Measurements from ENCODE around the gene PPP1R1C.

PPP1R1C gene

DNA sequence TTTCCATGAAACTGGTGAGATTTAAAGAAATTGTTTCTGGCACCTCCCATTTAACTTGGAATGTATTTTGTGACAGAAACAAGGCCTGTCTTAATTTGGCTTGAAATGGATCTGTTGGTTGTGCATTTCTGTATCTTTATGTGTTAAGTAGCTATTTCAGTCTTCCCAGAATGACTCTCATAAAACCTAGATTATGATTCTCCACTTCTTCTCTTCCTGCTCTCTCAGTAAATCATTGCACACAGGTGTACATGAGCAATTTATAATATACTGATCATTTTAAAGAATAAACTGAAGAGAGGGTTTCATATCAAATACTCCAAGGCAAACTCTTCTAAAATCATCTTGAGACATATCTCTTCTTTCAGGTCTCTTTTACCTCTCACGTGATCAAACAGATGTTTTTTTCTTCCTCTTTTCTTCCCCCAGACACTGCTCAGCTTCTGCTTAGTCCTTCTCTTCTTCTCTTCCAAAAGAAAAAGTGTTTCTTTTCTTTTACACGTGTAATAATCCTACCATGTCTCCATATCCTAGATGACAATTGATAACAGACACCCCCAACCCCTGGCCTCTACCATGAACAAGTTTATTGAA, 112.0 kb downstream of the PPP1R1C start:
- TF ChIP-seq ZFX (IDR thresholded peaks at IDR 0.05; ENCODE audit: borderline replicate concordance) = no peak
- TF ChIP-seq, protein P1, sequence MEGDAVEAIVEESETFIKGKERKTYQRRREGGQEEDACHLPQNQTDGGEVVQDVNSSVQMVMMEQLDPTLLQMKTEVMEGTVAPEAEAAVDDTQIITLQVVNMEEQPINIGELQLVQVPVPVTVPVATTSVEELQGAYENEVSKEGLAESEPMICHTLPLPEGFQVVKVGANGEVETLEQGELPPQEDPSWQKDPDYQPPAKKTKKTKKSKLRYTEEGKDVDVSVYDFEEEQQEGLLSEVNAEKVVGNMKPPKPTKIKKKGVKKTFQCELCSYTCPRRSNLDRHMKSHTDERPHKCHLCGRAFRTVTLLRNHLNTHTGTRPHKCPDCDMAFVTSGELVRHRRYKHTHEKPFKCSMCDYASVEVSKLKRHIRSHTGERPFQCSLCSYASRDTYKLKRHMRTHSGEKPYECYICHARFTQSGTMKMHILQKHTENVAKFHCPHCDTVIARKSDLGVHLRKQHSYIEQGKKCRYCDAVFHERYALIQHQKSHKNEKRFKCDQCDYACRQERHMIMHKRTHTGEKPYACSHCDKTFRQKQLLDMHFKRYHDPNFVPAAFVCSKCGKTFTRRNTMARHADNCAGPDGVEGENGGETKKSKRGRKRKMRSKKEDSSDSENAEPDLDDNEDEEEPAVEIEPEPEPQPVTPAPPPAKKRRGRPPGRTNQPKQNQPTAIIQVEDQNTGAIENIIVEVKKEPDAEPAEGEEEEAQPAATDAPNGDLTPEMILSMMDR (IDR thresholded peaks at IDR 0.05) = no peak
- H3K27ac ChIP-seq = no peak overlapping the region

DNA sequence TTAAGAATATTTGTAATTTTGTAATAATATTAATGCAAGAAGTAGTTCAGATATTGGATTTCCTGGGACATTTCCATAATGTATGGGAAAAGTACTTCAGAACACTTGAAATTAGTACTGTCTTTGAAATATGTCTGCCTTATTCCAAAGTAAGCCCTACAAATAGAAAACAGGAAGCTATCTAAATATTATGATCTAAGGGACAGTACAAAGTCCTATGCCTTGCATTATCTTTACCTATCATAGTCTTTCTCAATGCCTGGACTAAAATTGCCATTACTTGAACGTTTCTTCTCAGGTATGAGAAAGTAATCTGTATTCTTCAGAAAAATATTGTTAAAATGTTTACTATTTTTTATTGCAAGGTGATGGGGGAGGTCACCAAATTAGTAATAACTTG, 113.0 kb downstream of the PPP1R1C start:
- H3K27ac ChIP-seq = no peak overlapping the region
- TF ChIP-seq, protein P1 (IDR thresholded peaks at IDR 0.05) = no peak
- no peak for TF ChIP-seq ZFX (IDR thresholded peaks at IDR 0.05; ENCODE audit: borderline replicate concordance)

DNA sequence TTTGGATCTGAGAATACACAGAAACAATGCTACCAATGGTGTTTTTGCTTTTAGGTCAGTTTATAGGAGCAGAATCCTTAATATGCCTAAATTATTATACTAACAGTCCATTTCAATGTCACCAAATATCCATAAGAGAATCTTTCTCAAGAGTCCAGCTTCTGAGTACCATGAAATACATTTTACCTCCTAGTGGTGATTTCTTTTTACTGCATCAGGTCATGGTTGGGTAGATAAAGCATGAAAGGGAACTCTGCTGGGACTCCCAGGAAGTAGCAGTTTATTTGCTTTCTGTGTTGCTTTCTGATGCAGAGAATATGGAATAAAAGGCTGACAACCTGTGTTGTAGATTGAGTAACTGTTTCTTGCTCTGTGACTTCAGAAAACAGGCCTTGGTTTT, 115.6 kb downstream of the PPP1R1C start:
- no peak overlapping the region for H3K27ac ChIP-seq
- TF ChIP-seq, protein P1 (IDR thresholded peaks at IDR 0.05) = peak; percentile 26
- no peak for TF ChIP-seq ZFX (IDR thresholded peaks at IDR 0.05; ENCODE audit: borderline replicate concordance)

DNA sequence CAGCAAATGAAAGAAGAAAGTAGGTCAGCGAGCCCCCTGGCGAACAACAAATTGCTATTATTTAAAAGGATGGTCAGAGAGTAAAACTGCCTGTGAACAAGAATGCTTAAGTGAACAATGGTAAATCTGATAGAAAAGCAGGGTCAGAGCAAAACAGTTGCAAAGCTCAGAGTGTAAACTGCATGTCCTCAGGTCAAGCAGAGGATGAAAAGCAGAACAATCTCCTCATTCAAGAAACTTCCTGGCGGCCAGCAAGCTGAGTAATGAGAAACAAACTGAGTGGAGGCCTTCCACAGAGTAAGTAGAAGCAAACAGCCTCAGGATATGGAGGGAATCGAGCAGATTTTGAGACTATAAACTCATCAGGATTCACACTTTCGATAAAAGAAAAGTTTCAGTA, 117.9 kb downstream of the PPP1R1C start:
- no peak overlapping the region for H3K27ac ChIP-seq
- TF ChIP-seq, protein P1 (IDR thresholded peaks at IDR 0.05) = no peak
- no peak for TF ChIP-seq ZFX (IDR thresholded peaks at IDR 0.05; ENCODE audit: borderline replicate concordance)

DNA sequence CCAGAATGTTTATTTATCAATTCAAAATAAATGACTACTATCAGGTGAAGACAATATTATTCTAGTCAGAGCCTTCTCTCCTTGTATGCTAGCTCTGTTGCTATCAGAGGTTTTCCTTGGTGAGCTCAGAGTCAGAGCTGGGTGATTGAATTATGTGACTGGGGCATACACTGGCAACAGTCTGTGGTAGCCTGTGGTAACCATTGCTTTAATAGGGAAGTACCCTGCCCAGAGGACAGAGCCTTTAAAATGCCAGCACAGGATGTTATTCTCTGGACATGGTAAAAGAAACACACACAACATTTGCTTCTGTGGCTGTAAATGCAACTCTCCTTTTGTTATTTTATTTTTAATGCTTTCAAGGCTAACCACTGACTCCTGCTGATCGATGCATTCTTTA, 124.7 kb downstream of the PPP1R1C start:
- H3K27ac ChIP-seq = no peak overlapping the region
- TF ChIP-seq ZFX (IDR thresholded peaks at IDR 0.05; ENCODE audit: borderline replicate concordance) = no peak
- TF ChIP-seq, protein P1 (IDR thresholded peaks at IDR 0.05) = no peak

DNA sequence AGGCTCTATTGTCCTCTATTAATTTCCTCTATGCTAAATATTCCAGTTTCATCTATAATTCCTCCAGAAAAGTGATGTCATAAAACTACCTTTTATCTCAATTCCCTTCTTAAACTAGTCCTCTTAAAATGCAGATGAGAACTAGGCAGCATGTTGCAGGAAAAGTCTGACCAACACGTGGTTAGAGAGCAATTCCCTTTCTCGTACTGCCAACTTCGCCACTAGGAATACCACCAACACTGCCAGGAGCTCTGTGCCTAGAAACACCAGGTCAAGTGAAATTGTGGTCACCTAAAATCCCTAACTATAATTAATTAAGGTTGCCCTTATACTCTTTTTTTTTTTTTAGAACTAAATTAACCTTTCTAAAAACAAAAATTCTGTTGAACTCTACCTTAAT, 127.7 kb downstream of the PPP1R1C start:
- TF ChIP-seq, protein P1 (IDR thresholded peaks at IDR 0.05) = no peak
- no peak for TF ChIP-seq ZFX (IDR thresholded peaks at IDR 0.05; ENCODE audit: borderline replicate concordance)
- no peak overlapping the region for H3K27ac ChIP-seq

DNA sequence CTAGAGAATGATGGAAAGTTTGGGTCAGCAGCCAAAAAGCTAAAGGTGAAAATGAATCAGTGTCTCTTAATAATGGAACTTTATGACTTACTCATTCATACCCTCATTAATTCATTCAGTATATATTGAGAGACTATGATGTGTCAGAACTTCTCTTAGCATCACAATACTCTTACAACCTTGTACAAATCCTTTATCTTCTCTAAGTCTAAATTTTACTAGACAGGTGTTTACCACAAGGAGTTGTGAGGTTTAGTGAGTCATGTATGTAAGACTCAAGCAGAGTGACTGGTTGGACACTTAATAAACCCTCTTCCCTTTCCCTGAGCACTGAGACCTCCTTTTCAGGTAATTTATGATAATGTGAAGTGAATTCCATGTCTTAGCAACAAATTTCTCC, 129.6 kb downstream of the PPP1R1C start:
- no peak overlapping the region for H3K27ac ChIP-seq
- TF ChIP-seq, protein P1 (IDR thresholded peaks at IDR 0.05) = no peak
- TF ChIP-seq ZFX (IDR thresholded peaks at IDR 0.05; ENCODE audit: borderline replicate concordance) = no peak
